Measurements from ENCODE around the gene PHKG2.
A peak's percentile ranks its signal among the peaks of the same experiment; 100 is the strongest.

The PHKG2 gene

DNA sequence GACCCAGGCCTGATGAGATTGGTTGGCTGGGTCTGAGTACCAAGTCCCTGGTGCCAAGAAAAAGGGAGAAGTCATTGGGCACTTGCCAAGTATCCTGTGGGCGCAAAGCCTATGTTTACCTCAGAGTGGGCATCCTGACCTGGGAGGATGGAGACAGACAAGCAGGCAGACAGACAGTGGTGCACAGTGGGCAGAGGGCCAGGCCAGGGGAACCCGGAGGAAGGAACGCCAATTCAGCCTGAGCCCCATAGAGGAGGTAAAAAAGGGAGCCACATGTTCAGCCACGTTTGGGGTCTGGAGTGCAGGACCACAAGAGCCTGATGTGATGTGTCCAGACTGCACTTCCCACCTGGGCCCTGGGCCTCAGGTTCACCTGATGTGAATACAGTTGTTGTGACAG, 5.4 kb downstream of the PHKG2 start:
- no peak for DNase-seq (ENCODE audit: low read depth, low spot score)
- H3K27ac ChIP-seq, result no peak overlapping the region

DNA sequence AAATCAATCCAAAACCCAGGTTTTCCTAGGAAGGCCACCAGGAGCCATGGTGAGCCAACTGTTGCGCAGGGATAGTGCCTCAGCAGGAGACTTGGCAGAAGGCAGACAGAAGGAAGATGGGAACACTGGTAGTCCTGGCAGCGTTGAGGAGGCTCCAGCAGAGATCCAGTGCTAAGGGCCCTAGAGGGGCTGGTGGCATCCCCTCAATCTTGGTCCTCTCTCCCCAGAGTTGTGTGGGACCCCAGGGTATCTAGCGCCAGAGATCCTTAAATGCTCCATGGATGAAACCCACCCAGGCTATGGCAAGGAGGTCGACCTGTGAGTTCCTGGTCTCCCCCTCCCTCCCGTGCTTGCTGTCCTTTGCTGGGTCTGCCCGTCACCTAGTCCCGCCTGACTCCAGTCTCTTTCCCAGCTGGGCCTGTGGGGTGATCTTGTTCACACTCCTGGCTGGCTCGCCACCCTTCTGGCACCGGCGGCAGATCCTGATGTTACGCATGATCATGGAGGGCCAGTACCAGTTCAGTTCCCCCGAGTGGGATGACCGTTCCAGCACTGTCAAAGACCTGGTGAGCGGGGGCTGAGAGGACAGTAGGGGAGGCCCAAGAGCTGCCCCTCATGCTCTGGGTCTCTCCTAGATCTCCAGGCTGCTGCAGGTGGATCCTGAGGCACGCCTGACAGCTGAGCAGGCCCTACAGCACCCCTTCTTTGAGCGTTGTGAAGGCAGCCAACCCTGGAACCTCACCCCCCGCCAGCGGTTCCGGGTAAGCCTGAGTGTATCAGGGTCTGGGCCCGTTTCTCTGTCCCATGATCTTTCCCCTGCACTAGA, 7.9 kb downstream of the PHKG2 start:
- no peak overlapping the region for H3K27ac ChIP-seq
- DNase-seq (ENCODE audit: low read depth, low spot score), result no peak

DNA sequence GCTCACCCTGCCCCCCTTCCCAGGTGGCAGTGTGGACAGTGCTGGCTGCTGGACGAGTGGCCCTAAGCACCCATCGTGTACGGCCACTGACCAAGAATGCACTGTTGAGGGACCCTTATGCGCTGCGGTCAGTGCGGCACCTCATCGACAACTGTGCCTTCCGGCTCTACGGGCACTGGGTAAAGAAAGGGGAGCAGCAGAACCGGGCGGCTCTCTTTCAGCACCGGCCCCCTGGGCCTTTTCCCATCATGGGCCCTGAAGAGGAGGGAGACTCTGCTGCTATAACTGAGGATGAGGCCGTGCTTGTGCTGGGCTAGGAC, 8.5 kb downstream of the PHKG2 start:
- no peak overlapping the region for H3K27ac ChIP-seq
- DNase-seq (ENCODE audit: low read depth, low spot score), result no peak

GRCh38 chr16:30757316-30757715, 9.1 kb downstream of the PHKG2 start:
- no peak for DNase-seq (ENCODE audit: low read depth, low spot score)
- H3K27ac ChIP-seq, result no peak overlapping the region

DNA sequence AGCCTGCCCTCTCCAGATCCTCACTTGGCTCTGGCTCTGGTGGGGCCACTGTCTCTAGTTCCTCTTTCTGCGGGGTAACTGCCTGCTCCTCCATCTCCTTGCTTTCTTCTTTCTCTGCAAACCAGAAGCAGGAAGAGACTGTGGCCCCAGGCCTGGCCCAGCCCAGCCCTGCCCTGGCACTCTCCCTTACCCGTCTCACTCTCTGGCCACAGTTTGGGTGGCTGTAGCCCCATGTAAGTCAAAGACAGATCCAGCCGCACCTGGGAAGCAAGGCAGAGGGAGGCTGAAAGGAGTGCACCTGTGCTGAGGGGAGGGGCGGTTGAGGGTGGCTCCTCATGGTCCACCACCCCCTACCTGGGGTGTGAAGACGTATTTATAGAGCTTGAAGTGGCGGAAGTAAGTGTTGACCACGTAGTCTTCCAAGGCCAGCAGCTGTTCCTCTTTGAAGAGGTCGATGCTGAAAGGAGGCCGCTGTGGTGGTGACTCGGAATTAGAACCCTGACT, 10.8 kb downstream of the PHKG2 start:
- DNase-seq (ENCODE audit: low read depth, low spot score), result no peak
- no peak overlapping the region for H3K27ac ChIP-seq

DNA sequence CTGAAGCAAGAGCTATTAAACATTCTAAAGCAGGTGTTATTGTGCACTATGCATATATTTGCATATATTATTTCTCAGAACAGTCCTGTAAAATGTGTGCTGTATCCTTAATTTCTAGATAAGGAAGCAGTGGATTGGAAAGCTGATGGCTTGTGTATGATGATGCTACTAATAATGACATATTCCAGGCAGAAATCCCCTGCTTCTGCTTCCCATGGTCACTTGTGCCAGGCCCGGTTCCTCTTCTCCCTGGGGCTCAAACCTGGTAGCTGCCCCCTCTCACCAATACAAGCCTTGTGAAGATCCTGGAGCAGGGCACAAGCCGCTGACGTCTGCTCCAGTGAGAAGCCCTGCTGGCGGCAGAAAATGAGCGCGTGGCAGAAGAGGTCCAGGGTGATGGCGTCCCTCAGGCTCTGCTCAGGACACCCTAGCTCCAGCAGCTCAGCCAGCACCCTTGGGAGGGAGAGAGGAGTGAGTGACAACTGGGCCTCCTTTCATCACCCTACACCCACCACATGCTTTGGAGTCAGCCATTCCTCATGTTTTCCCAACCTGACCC, 11.9 kb downstream of the PHKG2 start:
- DNase-seq (ENCODE audit: low read depth, low spot score), result no peak
- H3K27ac ChIP-seq, result no peak overlapping the region

GRCh38 chr16:30760577-30761426, 12.6 kb downstream of the PHKG2 start:
- no peak for DNase-seq (ENCODE audit: low read depth, low spot score)
- H3K27ac ChIP-seq, result peak overlapping the region; percentile 63

DNA sequence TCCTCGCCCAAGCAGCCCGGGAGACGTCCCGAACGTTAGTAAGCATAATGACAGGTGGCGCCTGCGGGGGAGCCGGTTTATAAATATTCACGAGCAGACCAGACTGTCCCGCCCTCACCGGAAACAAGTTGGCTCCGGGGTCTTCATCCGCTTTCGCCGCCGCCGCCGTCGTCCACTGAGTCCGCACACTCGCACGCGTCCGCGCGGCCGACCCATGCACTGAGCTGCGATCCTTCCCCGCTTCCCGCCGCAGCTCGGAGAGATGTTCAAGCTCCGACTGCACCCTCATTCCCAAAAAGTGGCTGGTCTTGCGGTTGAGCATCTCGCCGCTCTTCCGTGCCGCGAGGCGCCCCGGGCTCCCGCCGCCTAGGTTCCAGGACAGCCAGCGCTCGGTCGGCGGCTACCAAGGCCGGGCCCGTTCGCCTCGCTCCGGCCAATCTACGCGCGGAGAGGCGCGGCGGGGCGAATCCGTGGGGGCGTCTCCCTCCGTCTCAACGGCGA, 13.3 kb downstream of the PHKG2 start:
- DNase-seq (ENCODE audit: low read depth, low spot score), result no peak
- H3K27ac ChIP-seq, result peak overlapping the region; percentile 63

- DNase-seq (ENCODE audit: low read depth, low spot score), result peak; percentile 85
- peak within 1 kb of the TSS; percentile 63 for H3K27ac ChIP-seq
Observed at GRCh38 chr16:30761928-30762902, 14.0 kb downstream of the PHKG2 start, which contains the start of the genes CFAP119 and RNF40. TSS of gene CFAP119 (minus strand) at chr16:30762062. CDS start at chr16:30761748, 314 bp downstream. TSS of gene RNF40 (plus strand) at chr16:30762322. CDS start at chr16:30762546, 224 bp downstream.

GRCh38 chr16:30762991-30763725, 14.9 kb downstream of the PHKG2 start:
- peak overlapping the region; percentile 63 for H3K27ac ChIP-seq
- no peak for DNase-seq (ENCODE audit: low read depth, low spot score)

- no peak overlapping the region for H3K27ac ChIP-seq
- DNase-seq (ENCODE audit: low read depth, low spot score), result no peak
Observed at GRCh38 chr16:30764086-30764485, 15.9 kb downstream of the PHKG2 start.

- DNase-seq (ENCODE audit: low read depth, low spot score), result no peak
- no peak overlapping the region for H3K27ac ChIP-seq
Observed at GRCh38 chr16:30764816-30765465, 16.7 kb downstream of the PHKG2 start.

GRCh38 chr16:30766206-30766932, 18.1 kb downstream of the PHKG2 start:
- DNase-seq (ENCODE audit: low read depth, low spot score), result no peak
- H3K27ac ChIP-seq, result no peak overlapping the region

DNA sequence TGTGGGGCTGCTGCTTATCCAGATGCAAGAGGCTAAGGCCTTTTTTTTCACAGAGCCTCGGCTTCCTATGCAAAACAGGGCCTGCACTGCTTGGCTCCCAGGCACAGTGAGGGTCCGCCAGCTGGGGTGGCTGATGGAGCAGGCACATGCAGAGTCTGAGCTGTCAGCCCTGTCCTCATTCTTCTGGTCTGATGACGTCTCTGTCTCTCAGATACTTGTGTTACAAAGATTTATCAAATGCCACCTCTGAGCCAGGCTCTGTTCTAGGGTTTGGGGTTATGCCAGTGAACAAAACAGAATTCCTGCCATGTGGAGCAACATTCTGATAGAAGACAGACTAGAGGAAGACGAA, 18.7 kb downstream of the PHKG2 start:
- H3K27ac ChIP-seq, result no peak overlapping the region
- DNase-seq (ENCODE audit: low read depth, low spot score), result no peak

- no peak for DNase-seq (ENCODE audit: low read depth, low spot score)
- no peak overlapping the region for H3K27ac ChIP-seq
Observed at GRCh38 chr16:30767767-30768465, 19.7 kb downstream of the PHKG2 start.

- DNase-seq (ENCODE audit: low read depth, low spot score), result no peak
- no peak overlapping the region for H3K27ac ChIP-seq
Observed at GRCh38 chr16:30768583-30769181, 20.5 kb downstream of the PHKG2 start.
